Retinal pigment epithelial cell (primary cell): ENCODE results near the gene KIAA0586.
"Not testable (repeated sequence)": the region's sequence is repeated elsewhere in the genome, so short reads cannot be mapped to it uniquely, and the experiment has no call there.

ENCODE experiments used
- DNase-seq: peaks from one replicate; pipeline ENCODE4 v3.0.0-alpha.2; 2010; ENCODE audit warnings: low read depth
- H3K4me3 ChIP-seq: 2 replicates; pipeline ENCODE4 v1.5.1; 2011; ENCODE audit warnings: mild to moderate bottlenecking, low read length, control low read depth, moderate library complexity
- CTCF ChIP-seq: conservative IDR thresholded peaks from 2 replicates; pipeline ENCODE4 v1.5.1; 2011; ENCODE audit warnings: low read depth, low read length, control low read depth, inconsistent platforms

The KIAA0586 gene

GRCh38 chr14:58572473-58572853 is 144.9 kb downstream of the KIAA0586 start:
- no peak for DNase-seq
- no peak for TF ChIP-seq CTCF
- no peak overlapping the region for H3K4me3 ChIP-seq

DNA sequence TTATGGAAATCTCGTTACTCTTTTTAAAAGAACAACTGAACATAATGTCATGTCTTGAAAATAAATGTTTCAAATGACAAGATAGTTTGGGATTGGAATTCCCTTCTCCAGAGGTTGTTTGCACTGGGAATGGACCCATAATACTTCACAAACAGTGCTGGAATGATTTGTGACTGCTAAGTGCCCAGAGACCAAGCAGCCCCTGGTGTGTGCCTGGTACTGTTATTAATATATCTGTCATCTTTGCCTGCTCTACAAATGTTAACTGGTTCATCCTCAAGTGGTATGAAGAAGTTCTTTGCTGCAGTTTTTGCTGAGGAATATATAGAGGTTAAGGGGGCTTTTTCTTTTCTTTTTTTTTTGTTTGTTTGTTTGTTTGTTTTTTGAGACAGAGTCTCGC is 145.3 kb downstream of the KIAA0586 start:
- no peak for DNase-seq
- no peak for TF ChIP-seq CTCF
- no peak overlapping the region for H3K4me3 ChIP-seq

GRCh38 chr14:58574623-58575022 is 147.1 kb downstream of the KIAA0586 start:
- DNase-seq = no peak
- H3K4me3 ChIP-seq = no peak overlapping the region
- TF ChIP-seq CTCF = peak; percentile 34

DNA sequence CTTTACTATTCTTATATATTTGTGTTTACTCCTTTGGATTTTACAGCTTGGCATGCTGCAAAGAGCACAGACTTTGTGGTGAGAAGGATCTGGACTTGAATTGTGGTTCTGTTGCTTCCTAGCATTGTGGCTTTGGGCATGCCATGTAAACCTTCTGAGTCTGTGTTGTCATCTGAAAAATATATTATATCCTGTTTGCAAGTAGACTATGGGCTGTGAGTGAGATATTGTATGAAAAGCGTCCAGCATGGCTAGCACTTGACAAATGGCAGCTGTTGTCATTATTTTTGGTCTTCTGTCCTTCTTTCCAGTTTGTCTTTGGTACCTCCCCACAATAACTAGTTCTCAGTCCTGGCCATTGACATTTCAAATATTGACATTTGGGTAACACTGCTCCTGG is 148.4 kb downstream of the KIAA0586 start:
- no peak overlapping the region for H3K4me3 ChIP-seq
- DNase-seq = no peak
- no peak for TF ChIP-seq CTCF

- not testable (repeated sequence) for H3K4me3 ChIP-seq, DNase-seq
These were observed 152.5 kb downstream of the KIAA0586 start for GRCh38 chr14:58580035-58580434.

GRCh38 chr14:58581389-58581788 is 153.9 kb downstream of the KIAA0586 start:
- not testable (repeated sequence) for DNase-seq, H3K4me3 ChIP-seq

GRCh38 chr14:58584383-58584782 is 156.9 kb downstream of the KIAA0586 start:
- no peak for DNase-seq

DNA sequence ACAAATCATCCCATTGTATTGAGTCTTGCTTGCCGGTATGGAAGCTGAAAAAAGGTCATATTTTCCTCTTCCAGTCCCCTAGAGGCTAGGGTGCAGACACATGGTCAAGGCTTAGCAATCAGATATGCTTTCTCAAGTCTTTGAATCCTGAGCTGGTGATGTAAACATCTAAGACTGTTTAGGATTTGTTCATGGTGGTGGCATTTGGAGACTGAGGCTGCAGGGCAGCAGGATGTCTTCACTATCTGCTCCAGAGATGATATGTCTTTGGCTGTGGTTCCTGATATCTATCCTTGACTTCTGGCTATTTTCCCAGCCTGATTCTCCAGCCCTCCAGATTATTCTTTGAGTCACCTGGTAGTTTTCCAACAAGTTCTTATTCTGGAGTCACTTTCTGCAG is 159.8 kb downstream of the KIAA0586 start:
- TF ChIP-seq CTCF = no peak
- DNase-seq = no peak
- H3K4me3 ChIP-seq = no peak overlapping the region

More at GRCh38 chr14:58584383-58584782, 156.9 kb downstream of the KIAA0586 start:
- H3K4me3 ChIP-seq = no peak overlapping the region
- TF ChIP-seq CTCF = no peak

DNA sequence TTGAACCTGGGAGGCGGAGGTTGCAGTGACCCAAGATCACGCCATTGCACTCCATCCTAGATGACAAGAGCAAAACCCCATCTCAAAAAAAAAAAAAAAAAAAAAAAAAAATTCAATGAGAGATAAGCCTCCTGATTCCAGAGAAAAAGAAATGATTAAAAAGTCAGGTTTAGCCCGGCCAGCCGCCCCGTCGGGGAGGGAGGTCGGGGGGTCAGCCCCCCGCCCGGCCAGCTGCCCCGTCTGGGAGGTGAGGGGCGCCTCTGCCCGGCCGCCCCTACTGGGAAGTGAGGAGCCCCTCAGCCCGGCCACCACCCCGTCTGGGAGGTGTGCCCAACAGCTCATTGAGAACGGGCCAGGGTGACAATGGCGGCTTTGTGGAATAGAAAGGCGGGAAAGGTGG is 160.8 kb downstream of the KIAA0586 start:
- not testable (repeated sequence) for H3K4me3 ChIP-seq, DNase-seq
